Endothelial cell (in vitro differentiated cells): ENCODE data around the gene RNF26. TPM values are rescaled to one million over a fixed set of nuclear protein-coding genes. Genes with fewer than 3 reads are reported as not detected.
"Not testable (repeated sequence)": the region's sequence is repeated elsewhere in the genome, so short reads cannot be mapped to it uniquely, and the experiment has no call there.

Experiments used
- DNase-seq: peaks from one replicate; pipeline ENCODE4 v3.0.0; 2021; ENCODE audit warnings: low spot score
- H3K27ac Mint-ChIP-seq: one replicate; pipeline ENCODE4 v1.8.0; 2021; ENCODE audit warnings: mixed read lengths, inconsistent platforms; ENCODE audit not compliant: unreplicated experiment
- H3K27me3 Mint-ChIP-seq: one replicate; pipeline ENCODE4 v1.8.0; 2021; ENCODE audit warnings: mild to moderate bottlenecking, moderate library complexity, mixed read lengths, inconsistent platforms; ENCODE audit not compliant: unreplicated experiment
- H3K36me3 Mint-ChIP-seq: one replicate; pipeline ENCODE4 v1.8.0; 2021; ENCODE audit warnings: mild to moderate bottlenecking, low read depth, mixed read lengths, inconsistent platforms; ENCODE audit not compliant: unreplicated experiment
- H3K4me1 Mint-ChIP-seq: one replicate; pipeline ENCODE4 v1.8.0; 2021; ENCODE audit warnings: mild to moderate bottlenecking, mixed read lengths, inconsistent platforms; ENCODE audit not compliant: unreplicated experiment
- H3K4me3 Mint-ChIP-seq: one replicate; pipeline ENCODE4 v1.8.0; 2021; ENCODE audit warnings: mild to moderate bottlenecking, mixed read lengths, inconsistent platforms; ENCODE audit not compliant: unreplicated experiment
- H3K9me3 Mint-ChIP-seq: one replicate; pipeline ENCODE4 v1.8.0; 2021; ENCODE audit warnings: mixed read lengths, inconsistent platforms; ENCODE audit not compliant: unreplicated experiment
- microRNA-seq: library from miRNA; unstranded; fragments of <30 nt; microRNA quantifications from one replicate; pipeline ENCODE4, GENCODE V29; 2020; ENCODE audit not compliant: unreplicated experiment
- total RNA-seq: library from RNA; stranded (reverse); fragmentation: NEBNext Ultra II Directional; extraction: Animal tissue kit (Norgen Biotek cat#: 25700); gene quantifications from one replicate; pipeline ENCODE4 v1.2.1, GENCODE V29; 2021; ENCODE audit not compliant: unreplicated experiment
- TF ChIP-seq, protein P1 (sequence below): fragments of 200-600 bp; sonication (generic); IDR thresholded peaks from one replicate; pipeline ENCODE4 v1.5.0; 2021; ENCODE audit warnings: antibody characterized with exemption; ENCODE audit not compliant: unreplicated experiment

RNF26 gene
- total RNA-seq, 1 donor from 2014 or later: 31.5 TPM

DNA sequence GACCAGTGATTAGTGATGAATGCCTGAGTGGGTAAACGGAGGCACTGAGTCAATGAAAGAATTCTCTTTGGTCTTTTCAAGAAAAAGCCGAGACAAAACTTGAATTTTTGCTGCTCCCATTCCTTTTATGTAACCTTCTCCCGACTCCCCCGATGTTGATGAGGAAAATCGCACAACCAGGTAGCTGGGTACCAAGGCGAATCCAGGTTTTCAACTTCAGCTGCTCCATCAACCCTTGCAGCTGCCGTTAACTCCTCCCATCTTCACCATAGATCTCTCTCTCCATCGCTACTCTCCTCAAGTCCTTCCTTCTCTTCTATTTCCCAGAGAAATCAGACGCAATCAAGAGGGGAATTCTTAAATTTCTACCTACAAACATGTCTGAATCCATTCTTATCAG, 47.8 kb downstream of the RNF26 start:
- H3K36me3 Mint-ChIP-seq: no peaks in the 10 kb centered on the region
- TF ChIP-seq, protein P1, sequence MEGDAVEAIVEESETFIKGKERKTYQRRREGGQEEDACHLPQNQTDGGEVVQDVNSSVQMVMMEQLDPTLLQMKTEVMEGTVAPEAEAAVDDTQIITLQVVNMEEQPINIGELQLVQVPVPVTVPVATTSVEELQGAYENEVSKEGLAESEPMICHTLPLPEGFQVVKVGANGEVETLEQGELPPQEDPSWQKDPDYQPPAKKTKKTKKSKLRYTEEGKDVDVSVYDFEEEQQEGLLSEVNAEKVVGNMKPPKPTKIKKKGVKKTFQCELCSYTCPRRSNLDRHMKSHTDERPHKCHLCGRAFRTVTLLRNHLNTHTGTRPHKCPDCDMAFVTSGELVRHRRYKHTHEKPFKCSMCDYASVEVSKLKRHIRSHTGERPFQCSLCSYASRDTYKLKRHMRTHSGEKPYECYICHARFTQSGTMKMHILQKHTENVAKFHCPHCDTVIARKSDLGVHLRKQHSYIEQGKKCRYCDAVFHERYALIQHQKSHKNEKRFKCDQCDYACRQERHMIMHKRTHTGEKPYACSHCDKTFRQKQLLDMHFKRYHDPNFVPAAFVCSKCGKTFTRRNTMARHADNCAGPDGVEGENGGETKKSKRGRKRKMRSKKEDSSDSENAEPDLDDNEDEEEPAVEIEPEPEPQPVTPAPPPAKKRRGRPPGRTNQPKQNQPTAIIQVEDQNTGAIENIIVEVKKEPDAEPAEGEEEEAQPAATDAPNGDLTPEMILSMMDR: no peak

DNA sequence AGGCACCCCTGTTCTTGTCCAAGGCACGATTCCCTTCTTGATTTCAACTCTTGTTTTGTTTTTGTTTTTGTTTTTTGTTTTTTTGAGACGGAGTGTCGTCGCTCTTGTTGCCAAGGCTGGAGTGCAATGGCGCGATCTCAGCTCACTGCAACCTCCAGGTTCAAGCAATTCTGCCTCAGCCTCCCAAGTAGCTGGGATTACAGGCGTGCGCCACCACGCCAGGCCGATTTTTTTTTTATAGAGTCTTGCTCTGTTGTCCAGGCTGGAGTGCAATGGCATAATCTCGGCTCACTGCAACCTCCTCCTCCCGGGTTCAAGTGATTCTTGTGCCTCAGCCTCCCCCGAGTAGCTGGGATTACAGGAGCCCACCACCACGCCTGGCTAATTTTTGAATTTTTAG, 48.2 kb downstream of the RNF26 start:
- H3K27ac Mint-ChIP-seq, H3K9me3 Mint-ChIP-seq, H3K4me3 Mint-ChIP-seq, H3K27me3 Mint-ChIP-seq, DNase-seq, H3K36me3 Mint-ChIP-seq: not testable (repeated sequence)
- peaks cover 11% of the 10 kb centered on the region for H3K4me1 Mint-ChIP-seq

More for the DNA sequence above, 47.8 kb downstream of the RNF26 start:
- H3K27ac Mint-ChIP-seq: no peak overlapping the region
- H3K9me3 Mint-ChIP-seq: no peaks in the 10 kb centered on the region
- peaks cover 11% of the 10 kb centered on the region for H3K4me1 Mint-ChIP-seq
- peaks cover 3% of the 10 kb centered on the region for H3K27me3 Mint-ChIP-seq
- no peak overlapping the region for H3K4me3 Mint-ChIP-seq
- no peak for DNase-seq

DNA sequence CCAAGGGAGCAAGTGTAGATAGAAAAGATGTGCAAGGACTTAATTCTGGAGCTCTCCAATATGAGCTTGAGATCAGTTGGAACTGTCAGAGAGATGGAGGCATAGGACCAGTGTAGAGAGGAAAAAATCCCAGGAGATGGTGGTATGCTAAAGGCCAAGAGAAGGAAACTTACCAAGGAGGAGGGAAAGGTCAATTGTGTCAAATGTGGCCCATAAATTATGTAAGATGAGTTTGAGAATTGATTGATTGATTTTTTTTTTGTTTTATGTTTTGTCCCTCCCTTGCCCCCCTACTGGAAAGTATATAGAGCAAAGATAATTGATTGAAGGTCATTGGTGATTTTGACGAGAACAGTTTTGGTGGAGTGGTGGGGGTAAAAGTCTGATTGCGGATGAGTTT, 50.0 kb downstream of the RNF26 start:
- H3K9me3 Mint-ChIP-seq: no peaks in the 10 kb centered on the region
- H3K27me3 Mint-ChIP-seq: peaks cover 3% of the 10 kb centered on the region
- TF ChIP-seq, protein P1: no peak
- DNase-seq: no peak
- no peak overlapping the region for H3K27ac Mint-ChIP-seq
- H3K36me3 Mint-ChIP-seq: no peaks in the 10 kb centered on the region
- H3K4me3 Mint-ChIP-seq: no peak overlapping the region
- H3K4me1 Mint-ChIP-seq: peaks cover 3% of the 10 kb centered on the region

Small RNAs within 50 kb of the gene (microRNA-seq; reads per million reads assigned to microRNA genes)
- 0.42 reads per million for gene MIR6756

Other genes starting within 250 kb of the RNF26 start
- gene HMBS, start 249.6 kb upstream of the RNF26 start, total RNA-seq: 13.6 TPM
- 53.2 TPM for gene DPAGT1, start 232.7 kb upstream of the RNF26 start, total RNA-seq
- 11.7 TPM for gene C2CD2L, start 227.2 kb upstream of the RNF26 start, total RNA-seq
- gene HINFP, start 212.9 kb upstream of the RNF26 start, total RNA-seq: 33.6 TPM
- gene ABCG4, start 185.5 kb upstream of the RNF26 start, total RNA-seq: 0.10 TPM
- 12.3 TPM for gene NLRX1, start 165.8 kb upstream of the RNF26 start, total RNA-seq
- not detected for gene NHERF4, start 149.1 kb upstream of the RNF26 start, total RNA-seq
- 47.5 TPM for gene CBL, start 128.2 kb upstream of the RNF26 start, total RNA-seq
- gene MCAM, start 17.4 kb upstream of the RNF26 start, total RNA-seq: 78.3 TPM
- gene C1QTNF5, start 6.4 kb downstream of the RNF26 start, total RNA-seq: 26.0 TPM
- 0.13 TPM for gene MFRP, start 12.2 kb downstream of the RNF26 start, total RNA-seq
- gene USP2, start 47.2 kb downstream of the RNF26 start, total RNA-seq: 1.5 TPM
- gene THY1, start 88.6 kb downstream of the RNF26 start, total RNA-seq: 526 TPM